Activated CD8-positive, alpha-beta memory T cell treated with anti-CD3 and anti-CD28 coated beads, Interleukin-2, amount 50 U/mL, for 24 hours (primary cell): ENCODE measurements around the gene SLC12A8.

Experiments
- DNase-seq: peaks from one replicate; pipeline ENCODE4 v3.0.0-alpha.2; 2020; ENCODE audit errors: extremely low read depth

Gene SLC12A8

DNA sequence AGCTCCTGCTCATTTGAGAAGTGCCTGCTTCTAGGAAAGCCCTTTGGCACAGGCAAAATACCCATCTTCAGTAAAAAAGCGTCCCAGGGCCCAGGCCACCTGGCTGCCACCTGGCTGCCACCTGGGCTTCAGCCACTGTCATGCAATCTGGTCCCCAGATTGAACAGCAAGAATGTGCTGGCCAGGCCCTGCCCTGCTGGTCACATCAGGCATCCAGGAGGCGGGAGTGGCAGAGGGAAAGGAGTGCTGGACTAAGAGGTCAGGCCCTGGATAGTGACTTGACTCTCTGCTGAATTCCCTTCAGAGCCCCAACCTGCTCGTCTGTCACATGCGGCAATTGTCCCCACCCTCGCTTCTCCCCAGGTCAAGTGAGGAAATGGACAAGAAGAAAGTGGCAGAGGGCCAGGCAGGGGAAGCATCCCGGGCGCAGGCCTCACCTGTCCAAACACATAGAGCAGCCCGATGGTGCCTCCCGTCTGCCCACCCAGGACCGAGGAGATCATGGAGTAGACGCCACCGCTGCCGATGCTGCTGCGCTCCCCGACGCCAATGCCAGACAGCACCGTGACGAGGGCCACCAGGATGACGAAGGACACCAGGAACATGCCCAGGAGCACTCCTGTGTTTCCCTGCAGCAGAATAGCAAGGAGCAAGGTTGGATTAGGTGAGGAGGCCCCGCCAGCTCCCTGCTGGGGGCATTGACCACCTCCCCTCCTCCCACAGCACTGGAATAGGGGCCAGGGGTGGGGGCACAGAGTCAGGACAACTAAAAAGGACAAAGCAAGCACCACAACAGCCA lies 25.5 kb downstream of the SLC12A8 start:
- no peak for DNase-seq

- DNase-seq, result no peak
Measured at GRCh38 chr3:125186261-125186787, 26.2 kb downstream of the SLC12A8 start.

DNA sequence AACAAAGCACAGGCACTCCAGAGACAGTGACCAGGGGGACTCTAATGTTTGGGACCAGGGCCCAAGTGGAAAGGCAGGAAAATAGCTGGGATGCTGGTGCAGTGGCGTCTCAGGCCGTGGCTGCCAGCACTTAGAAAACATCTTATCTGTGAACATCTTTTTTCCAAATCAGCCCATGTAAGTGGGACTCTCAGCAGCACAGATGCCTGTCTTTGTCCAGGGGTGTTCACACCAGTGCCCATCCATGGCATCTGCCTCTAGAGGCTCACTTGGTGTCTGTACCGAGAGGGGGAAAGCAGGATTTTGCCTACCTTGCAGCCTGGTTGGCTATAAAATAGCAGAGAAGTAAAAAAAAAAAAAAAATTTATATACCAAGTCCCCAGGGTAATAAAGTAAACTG lies 26.7 kb downstream of the SLC12A8 start:
- no peak for DNase-seq

DNA sequence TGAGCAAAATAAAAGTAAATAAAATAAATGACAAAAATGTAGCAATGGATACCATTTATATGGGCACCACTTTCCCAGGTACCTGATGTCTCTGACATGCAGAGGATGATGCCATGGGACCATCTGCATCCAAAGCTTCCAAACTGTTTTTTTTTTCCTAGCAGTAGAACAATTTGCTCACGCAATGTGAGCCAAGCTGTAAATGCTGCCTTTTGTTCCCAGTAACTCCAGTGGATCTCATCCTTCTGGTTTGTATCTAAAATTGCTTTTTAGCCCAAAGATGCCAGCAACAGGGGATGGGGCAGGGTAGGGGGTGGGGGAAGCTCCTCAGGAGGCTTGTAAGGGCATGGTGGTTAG lies 32.7 kb downstream of the SLC12A8 start:
- DNase-seq, result no peak

DNA sequence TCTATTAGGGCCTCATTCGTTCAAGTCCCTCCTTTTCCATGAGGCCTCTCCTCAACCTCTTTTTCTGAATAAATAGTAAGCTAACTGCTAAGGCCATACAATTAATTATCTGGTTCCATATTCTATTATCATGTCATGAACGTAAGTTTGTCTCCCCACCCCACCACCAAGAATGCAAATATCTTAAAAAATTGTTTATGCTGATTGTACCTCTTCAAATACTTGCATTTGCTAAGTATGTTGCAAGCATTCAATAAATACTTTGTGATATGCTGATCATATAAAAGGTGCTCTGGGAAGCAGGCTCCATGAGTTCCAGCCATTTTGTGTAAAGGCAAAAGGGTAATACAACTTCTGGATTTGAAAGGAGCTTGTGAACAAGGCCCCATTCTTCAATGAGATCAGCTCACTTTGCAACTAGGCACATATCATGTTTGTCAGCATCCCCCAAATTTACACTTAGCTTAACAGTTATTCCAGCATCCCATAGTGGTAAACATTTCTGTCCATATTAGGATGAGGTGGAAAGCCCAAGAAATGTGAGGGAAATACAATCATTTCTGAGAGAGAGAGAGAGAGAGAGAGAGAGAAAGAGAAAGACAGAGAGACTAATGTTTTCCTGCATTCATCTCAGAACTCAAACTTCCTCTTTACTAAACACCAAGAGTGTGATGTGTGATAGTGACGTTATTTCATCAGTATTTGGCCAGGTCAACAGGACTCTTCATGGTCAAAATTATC lies 33.2 kb downstream of the SLC12A8 start:
- DNase-seq, result no peak

- DNase-seq, result no peak
Measured at GRCh38 chr3:125177746-125178145, 34.8 kb downstream of the SLC12A8 start.

DNA sequence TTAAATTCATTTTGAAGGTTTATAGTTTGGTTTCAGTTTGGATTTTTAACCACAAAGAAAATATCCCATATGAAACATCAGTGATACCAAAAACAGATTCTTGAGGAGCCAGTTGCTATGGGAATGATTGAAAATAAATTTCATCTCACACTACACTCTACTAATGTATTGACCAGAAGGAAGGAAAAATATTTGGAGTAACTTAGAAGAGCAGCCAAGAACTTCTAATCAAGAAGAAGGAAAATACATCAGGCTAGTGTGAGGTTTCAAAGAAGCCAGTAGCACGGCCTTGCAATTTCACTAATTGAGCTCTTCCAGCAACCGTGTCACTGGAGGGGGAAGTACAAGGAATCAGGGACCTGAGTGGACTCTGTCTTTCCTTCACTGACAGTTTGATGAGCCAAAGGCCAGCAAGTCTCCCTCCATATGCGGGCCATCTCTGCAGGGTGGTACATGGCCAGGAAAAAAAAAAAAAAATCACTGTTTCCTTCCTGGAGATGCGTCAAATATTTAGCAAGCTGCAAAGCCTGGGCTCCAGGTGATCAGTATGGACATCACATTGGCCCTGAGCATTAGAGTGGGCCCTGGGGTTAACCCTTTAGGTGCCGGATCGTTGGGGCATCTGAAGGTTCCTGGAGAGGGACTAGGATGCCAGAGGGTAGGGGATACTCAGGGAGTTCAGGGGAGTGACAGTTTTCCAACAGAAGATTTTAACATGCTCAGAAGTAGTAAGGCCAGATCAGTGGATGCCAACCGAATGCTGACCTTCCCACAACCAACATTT lies 37.1 kb downstream of the SLC12A8 start:
- no peak for DNase-seq

DNA sequence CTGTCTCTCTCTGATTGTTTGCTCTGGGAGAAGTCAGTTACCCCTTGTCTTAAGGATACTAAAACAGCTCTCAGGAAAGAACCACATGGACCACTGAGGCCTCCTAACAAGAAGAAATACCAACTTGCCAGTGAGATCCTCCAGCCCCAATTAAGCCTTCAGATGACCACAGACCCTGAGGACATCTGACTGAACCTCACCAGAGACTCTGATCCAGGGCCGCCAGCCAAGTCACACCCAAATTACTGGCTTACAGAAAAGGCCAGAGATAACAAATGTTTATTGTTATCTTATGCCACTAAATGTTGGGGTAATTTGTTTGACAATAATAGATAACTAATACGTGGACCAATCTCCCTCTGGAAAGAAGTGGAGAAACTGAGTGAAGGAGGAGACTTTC lies 40.2 kb downstream of the SLC12A8 start:
- no peak for DNase-seq

DNA sequence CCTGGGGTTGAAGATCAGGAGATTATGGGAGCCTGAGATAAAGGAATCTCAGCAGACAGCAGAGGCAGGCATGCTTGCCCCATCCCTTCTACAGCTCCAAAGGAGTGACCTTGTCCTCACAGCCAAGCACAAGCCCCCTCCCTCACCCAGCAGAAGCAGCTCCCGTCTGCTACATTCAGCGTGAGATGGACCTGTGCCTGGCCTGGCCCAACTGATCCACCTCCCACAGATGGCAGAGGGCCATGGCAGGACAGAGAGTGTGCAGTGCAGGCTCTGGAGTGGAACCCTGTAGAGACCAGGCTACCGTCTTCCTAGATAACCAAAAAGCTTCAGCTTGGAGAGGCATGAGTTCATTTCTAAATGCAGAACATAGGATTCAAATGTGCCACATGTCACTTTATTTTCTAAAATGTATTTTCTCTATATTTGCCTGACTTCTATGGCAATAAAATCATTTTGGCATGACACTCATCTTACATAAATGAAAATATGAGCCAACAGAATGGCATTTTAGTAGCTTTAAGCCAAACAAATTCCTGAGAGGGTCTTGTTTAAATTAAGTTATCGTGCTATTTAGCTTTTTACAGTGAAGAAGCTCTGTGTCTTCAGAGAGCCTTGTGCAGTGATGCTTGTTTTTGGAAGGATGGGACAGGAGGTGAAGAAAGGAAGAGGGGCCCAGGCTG lies 43.7 kb downstream of the SLC12A8 start:
- no peak for DNase-seq

DNA sequence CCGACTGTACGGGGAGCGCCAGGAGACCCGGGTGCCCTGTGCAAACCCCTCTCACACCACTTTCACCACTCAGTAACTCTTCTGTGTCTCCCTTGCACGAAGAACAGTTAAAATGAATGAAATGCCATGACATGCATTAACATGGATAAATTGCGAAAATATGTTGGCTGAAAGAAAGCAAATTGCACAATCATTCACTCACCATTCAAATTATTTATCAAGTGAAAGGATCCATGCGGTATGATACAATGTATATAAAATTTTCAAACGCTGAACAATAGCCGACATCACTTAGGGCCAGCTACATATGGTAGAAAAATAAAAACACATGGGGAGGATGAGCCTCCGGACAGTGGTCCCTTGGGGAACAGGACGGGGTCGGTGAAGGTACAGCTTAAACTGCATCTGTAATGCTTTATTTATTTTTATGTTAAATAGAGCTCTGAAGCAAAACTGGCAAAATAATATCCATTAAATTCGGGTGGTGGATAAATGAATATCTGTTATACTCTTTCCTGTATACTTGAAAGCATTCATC lies 45.9 kb downstream of the SLC12A8 start:
- DNase-seq, result no peak

DNA sequence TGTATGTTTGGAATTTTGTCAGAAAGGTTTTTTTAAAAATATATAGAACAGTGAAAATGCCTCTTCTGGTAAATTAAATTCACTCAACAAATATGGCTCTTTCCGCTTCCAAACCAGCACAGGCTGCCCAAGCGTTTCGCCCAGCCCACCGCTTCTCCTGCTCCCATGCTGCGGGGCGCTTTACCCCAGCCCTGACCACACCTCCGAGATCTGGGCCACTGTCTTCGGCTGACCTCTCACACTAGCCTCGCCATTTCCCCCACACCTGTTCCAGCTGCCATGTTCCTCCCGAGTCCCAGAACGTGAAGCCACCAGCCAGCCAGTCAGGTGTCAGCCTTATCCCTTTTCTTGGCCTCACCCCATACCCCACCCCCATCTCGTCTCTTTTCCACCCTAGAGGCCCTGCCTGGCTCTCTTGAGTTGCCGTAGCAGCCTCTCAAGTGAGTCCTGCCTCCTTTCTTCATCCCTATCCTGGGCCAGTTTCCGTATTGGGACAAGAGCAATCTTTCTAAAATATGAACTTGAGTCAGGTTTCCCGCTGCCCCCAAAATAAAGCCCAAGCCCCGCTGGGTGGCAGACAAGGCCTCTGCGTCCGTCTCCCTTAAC lies 46.5 kb downstream of the SLC12A8 start:
- DNase-seq, result no peak

DNA sequence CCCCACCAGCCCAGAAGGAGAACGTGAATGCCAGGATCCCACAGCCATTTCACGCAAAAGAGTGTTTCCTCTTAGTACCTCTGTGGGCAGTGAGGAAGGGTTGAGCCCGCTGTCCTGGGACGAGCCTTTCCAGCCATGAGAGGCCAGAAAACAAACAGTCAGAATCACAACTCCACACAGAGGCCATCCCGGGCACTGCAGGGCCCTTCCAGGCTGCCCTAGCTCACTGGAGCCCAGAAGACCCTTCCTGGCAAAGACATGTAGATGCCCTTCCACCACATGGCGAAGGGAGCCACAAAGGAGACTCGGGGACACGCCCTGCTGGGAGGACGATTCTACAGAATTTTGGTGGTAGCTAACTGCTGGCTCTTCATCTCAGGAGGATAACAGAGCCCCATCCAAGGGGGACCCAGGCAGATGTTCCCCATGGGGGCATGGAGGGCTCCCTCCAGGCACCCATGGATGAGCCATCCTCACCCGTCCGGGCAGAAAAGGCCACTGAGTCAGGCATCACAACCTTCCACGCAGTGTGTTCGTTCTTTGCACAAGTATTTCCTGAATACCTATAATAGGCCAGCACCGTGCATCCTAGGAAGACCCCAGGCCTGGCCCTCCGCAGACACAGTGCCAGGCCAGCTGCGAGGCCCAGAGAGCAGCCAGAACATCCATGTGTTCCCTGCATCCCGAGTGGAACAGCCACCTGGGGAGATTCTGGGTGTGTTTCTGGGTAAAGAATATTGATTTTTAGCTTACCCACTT lies 47.2 kb downstream of the SLC12A8 start:
- no peak for DNase-seq

- DNase-seq, result no peak
Measured at GRCh38 chr3:125163739-125164601, 48.6 kb downstream of the SLC12A8 start.

- no peak for DNase-seq
Measured at GRCh38 chr3:125161607-125162219, 50.8 kb downstream of the SLC12A8 start.

GRCh38 chr3:125160606-125161371 lies 51.8 kb downstream of the SLC12A8 start:
- no peak for DNase-seq

- DNase-seq, result no peak
Measured at GRCh38 chr3:125157183-125157582, 55.4 kb downstream of the SLC12A8 start.

DNA sequence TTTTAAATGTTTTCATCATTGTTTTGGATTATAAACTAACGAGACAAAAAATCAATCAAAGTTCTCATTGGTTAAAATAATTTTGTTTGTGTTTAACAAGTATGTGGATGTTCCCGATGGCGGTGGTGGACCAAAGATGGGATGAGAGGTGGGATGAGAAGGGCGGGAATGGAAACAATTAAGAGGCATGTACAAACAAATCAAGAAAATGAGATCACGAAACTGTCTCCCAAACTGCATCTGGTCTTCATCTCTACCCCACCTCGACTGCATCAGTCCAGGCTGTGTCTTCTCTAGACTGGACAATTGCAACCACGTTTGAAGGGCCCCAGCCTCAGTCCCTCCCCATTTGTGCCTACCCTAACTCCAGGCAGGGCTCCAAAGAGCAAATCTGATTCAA lies 56.1 kb downstream of the SLC12A8 start:
- no peak for DNase-seq

- no peak for DNase-seq
Measured at GRCh38 chr3:125154800-125155269, 57.7 kb downstream of the SLC12A8 start.
